ENCODE measurements around the gene SOX1.

Gene SOX1

DNA sequence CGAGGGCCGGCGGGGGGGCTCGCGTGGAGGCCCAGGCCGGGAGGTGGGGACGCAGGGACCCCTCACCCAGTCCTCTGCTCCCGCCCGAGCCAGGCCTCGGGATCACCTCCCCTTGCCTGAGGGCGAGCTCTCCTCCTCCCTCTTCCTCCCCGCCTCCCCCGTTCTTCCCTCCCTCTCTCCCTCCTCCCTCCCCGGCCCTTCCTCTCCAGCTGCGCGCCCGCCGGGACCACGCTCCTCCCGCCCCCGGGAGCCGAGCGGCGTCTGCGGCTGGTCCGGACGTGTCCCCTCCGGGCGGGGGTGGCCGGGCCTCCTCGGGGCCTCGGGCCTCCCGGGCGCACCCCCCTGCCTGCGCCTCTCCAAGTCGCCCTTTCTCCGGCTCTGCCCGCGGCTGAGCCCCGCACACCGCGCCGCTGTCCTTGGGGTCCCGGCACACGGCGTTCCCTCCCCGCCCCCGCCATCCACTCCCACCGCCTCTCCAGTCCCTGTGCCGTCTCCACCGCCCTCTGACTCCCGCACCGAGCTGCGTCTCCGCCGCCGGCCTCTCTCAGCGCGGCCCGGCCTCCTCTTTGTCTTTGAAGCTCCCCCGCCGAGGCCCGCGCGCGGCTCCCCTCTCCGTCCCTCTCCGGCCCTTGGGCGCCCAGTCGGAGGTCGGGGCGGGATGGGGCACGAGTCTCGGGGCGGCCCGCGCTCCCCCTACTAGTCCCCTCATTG, 5.7 kb downstream of the SOX1 start:
- DNase-seq (ENCODE audit: low read depth): no peak

DNA sequence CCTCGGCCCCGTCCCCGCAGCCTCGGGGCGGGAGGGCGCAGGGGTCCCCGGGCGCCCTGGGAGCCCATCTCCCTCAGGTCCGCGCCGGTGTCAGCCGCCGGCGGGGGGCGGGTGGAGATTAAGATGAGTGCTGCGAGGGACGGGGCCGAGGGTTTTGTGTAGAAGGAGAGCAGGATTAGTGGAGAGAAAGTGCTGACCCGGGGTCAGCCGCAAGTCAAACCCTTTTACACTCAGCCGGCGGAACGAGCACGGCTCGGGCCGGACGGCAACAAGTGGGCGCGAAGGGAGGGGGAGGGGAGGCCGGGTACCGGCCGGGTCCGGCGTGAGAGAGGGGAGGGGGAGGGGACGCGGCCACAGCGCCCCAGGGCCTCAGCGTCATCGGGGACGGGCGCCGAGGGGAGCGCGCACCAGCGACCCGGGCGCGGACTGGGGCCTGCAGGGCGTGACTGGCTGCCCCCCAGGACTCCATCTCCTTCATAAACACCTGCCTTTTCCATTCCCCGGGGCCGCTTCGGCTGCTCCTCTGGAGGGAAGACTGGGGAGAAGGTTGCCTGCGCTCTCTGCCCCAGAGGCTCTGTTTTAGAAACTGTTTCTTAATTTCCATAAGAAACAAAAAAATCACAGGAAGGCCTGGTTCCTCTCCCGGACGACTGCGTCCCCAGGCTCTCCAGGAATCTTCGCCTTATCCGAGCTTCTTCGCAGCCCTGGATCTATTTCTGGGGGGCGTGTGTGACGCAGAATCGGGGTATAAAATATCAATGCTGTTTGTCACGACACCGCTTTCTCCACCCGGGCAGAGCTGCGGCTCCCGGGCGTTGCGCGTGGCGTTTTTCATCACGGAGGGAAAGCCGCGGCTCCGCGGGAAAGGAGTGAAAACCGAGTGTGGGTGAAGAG, 6.5 kb downstream of the SOX1 start:
- DNase-seq (ENCODE audit: low read depth): no peak

DNA sequence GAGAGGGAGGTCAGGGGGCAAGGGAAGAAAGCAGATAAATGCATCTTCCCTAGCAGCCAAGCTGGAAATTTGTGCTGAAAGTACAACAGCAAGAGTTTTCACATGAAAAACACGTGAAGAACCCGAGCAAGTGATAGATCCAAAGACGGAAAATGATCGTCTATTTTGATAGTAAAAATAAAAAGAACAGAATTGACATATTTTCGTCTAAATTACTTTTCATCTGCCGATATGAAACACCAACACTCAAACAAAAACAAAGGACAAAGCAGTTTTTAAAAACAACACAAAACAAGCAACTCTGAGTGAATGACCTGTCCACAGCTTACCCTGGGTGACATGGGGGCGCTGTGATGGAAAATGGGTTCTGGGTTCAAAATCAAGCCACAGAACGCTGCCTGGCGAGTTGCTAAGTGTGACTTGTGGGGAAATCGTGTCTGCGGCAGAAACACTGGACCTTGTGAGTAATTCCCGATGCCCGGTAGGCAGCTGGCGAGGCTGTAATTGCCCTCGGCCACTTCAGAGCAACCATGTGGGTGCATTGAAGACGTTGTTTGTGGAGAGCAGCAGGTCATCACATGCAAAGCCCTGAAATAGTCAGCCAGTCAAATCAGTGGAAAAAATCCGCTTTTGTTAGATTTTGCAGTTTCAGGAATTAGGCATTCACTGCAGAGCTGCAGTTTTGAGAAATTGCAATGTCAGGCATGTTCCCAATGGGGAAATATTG, 7.4 kb downstream of the SOX1 start:
- DNase-seq (ENCODE audit: low read depth): no peak

DNA sequence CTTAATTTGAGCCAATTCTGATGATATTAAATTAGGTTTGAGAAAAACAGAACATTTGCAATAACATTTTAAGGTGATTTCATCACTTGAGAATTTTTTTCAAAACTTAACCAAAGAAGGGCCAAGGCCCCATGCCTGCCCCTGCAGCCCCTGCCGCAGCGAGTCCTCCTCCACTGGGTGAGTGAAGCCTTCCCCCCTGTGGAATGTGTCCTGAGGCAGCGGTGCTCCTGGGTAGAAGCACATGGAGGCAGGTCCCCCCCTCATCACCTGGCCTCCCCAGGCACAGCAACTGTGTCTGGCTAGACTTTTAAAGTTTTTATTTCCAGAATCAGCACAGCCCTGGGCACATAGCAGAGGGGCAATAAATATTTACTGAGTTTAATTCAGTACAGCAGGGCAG, 10.8 kb downstream of the SOX1 start:
- no peak for DNase-seq (ENCODE audit: low read depth)

DNA sequence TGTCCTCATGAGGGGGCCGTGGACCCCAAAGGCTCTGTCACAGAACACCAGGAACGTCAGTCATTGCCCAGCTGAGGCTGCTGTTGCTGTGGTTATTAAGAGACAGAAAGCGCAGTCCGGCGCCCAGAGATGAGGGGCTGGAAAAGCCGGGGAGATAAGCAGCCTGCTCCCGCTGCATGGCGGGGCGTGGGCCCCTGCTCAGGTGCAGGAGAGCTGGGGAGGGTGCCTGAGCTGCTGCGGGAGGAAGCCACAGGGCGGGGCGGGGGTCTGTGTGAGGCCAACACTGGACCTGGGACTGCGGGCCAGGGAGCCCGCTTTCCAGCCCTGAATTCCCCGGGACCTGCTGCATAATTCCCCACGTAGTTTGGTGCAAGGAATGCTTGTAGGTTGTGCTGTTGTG, 11.3 kb downstream of the SOX1 start:
- no peak for DNase-seq (ENCODE audit: low read depth)

DNA sequence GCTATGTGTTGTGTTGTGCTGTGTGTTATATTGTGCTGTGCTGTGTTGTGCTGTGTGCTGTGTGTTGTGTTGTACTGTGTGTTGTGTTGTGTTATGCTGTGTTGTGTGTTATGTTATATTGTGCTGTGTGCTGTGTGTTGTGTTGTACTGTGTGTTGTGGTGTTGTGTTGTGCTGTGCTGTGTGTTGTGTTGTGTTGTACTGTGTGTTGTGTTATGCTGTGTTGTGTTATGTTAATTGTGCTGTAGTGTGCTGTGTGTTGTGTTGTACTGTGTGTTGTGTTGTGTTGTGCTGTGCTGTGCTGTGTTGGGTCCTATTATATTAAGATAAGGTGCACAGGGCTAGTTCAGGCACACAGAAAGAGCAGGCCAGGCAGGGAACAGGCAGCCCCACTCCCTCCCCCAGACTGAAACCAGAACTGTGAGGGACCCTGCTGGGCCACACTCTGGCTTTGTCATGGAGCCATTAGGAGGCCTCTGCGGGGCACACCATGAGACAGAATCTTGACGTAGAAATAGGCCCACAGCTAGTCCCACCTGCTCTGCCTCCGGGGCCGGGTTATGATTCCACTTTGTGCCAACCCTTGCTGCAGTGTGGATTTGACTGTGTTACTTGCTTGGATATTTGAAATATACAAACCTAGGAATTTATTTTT, 12.1 kb downstream of the SOX1 start:
- DNase-seq (ENCODE audit: low read depth): no peak

DNA sequence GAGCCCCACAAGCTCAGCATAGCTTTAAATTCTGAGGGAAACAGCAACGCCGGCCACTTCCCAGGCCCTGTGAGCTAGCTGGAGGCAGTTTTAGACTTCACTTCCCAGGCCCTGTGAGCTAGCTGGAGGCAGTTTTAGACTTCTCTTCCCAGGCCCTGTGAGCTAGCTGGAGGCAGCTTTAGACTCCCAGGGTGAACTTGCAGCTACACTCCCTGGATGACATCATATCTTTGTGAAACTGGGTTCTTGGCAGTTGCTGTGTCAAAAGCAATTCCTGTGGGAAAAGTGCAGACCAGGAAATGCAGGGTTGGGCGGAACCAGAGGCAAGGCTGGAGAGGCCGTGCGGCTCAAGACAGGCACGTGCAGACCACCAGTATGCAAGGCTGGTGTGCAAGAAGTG, 12.7 kb downstream of the SOX1 start:
- DNase-seq (ENCODE audit: low read depth): no peak

DNA sequence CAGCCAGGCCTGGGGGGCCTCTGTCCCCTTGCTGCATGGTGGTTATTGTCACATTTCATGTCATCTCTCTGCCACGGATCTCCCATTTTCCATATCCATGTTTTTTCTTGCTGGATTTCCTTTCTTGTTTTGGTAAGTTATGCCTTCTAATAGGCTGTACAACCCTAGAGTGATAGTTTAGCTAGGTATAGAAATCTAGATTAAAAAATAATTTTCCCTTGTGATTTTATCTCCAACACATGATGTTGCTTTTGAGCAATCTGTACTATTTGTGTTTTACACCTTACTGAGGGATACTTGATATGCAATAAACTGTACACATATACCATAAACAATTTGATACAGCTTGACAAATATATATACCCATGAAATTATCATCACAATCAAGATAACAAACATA, 17.0 kb downstream of the SOX1 start:
- DNase-seq (ENCODE audit: low read depth): no peak

DNA sequence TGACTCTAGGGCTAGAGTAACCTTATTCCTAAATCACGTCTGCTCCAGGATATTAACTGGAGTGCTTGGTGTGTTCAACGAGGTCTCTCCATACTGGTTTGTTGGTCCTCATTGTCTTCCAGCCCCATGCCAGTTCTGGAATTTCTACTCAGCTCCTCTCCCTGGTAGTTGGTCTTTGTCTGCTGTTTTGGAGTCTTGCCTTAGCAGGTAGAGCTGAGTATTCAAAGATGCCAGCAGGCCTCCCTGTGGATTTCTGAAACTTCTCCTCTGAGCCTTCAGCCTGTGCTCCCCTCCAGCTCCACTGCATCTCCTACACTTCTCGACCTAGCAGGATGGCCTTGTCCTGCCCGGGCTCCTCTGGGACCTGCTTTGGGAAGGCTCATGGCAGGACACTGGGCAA, 25.5 kb downstream of the SOX1 start:
- no peak for DNase-seq (ENCODE audit: low read depth)

DNA sequence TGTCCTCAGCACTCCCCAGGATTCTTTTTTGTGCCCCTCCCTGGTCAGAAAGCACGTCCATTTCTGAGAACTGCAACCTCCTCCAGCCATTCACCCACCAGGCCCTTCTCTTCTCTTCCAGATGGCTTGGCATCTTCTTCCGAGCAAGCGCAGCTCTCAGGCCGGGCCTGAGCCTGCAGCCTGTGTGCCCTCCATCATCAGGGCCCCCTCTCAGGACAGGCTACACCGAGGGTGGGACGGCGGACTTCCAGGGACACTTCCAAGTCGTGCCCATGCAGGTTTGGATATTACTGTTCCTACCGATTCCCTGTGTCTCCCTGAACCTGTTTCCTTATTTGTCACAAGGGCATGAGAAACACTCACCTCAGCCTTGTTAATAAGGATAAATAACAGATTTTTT, 28.4 kb downstream of the SOX1 start:
- no peak for DNase-seq (ENCODE audit: low read depth)

DNA sequence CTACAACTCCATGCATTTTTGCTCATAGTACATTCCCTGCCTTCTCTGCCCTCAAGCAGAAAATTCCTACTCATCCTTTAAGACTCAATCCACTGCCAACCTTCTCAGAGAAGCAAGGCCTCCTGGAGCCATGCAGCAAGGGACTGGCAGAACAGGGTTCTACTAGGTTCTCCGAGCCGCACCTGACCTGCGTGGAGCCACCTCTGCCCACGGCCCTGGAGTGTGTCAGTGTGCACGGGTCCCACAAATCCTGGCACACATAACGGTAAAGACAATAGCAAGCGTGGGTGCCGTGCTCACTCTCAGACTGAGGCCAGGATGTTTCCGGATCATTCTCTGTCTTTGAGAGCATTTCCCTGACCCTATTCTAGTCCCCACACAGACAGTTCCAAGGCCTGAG, 30.0 kb downstream of the SOX1 start:
- no peak for DNase-seq (ENCODE audit: low read depth)

DNA sequence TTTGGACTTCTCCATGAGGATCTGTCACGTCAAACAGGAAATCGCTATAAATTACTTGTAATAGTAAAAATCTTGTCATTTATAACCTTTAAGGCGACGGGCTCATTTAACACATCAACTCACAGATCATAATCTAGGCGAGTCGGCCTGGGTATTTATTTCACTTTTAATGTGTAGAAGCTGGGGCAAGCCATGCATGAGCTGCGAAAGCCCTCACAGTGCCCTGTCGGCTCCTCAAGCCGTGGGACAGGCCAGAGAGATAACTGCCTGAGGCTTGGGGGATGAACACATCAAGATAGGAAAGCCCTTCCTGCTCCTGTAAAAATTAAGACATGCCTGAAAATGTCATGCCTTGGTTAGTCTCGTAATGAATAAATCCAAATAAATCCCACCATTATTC, 30.8 kb downstream of the SOX1 start:
- no peak for DNase-seq (ENCODE audit: low read depth)

DNA sequence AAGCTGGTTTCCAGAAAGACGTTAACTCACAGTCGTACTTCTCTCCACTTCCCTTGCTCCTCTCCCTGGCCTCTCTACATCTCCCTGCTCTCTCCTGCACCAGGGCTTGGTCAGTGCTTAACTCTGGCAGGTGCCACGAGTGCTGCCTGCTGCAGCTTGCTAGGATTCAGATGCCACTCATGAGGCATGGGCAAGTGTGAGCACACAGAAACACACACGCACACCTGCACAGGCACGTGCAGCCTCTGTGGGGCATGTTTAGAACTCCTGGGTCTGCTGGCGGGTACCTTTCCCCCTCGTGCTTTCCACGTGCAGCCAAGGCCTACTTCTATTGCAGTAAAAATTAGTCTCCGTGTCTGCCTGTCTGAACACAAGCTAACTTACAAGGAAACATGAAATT, 31.8 kb downstream of the SOX1 start:
- no peak for DNase-seq (ENCODE audit: low read depth)

DNA sequence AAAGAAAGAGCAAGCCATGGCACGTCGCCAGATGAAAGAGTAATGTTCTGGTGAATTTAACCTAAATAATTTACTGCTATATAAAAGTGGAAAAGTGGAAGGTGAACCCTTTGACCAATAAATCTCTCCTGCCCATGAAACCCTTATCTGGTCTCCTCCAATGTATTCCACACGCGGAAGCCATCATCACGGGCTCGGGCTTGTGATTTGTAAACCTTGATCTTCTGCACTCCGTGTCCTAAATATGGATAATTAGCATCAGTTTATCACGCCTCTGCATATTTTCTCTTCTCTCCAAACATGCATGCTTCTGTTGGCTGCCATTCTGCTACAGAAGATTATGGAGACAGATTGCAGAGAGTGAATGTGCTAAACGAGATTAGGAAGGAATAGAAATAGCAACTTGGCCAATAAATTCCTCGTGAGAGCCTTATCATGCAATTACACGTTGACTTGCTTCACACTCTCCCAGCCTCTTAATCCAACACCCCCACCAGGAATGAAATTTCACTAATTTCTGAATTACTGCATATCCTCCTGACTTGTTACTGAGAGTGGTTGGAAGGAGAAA, 34.5 kb downstream of the SOX1 start:
- no peak for DNase-seq (ENCODE audit: low read depth)

DNA sequence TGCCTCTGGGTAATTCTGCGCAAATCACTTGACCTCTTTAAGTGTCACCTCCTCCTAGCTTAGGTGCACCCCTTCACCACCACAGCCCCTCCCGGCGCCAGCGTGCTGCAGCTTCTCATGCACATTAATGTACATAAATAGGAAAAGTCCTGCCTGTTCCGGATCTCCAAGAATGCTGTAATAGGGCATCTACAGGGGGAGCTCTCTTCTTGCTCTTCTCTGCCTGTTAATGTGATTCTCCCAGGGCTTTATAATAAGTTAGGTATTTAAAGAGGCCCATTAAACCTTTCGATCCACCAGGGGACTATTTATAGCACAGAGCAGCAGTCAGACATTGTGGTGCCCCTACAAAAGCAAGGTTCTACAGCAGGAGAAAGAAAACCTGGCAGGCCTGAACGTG, 35.3 kb downstream of the SOX1 start:
- DNase-seq (ENCODE audit: low read depth): no peak

DNA sequence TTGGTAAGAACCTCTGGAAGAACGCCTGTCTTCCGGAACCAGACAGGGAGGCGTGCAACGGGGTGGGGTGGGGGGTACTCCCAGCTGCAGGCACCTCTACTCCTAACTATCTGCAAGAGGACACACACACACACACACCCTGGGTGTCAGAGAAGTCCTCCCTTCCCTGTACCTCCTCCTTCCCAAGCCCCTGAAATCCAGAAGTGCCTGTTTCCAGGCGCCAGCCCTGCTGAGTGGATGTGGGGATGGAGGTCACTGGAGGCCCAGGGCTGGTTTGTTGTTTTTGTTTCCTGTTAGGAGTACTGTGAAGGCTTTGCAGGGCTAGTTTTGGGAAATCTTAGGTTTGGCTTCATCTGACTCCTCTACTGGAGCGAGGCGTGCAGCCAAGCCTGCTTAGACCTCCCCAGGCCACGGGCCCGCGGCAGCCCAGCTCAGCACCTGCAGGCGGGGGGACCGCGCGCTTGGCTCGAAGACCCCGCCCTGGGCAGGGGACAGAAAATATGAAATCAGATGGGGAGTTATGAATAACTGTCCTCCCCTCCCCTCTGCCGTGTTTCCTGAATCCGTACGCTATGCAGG, 36.4 kb downstream of the SOX1 start:
- no peak for DNase-seq (ENCODE audit: low read depth)

DNA sequence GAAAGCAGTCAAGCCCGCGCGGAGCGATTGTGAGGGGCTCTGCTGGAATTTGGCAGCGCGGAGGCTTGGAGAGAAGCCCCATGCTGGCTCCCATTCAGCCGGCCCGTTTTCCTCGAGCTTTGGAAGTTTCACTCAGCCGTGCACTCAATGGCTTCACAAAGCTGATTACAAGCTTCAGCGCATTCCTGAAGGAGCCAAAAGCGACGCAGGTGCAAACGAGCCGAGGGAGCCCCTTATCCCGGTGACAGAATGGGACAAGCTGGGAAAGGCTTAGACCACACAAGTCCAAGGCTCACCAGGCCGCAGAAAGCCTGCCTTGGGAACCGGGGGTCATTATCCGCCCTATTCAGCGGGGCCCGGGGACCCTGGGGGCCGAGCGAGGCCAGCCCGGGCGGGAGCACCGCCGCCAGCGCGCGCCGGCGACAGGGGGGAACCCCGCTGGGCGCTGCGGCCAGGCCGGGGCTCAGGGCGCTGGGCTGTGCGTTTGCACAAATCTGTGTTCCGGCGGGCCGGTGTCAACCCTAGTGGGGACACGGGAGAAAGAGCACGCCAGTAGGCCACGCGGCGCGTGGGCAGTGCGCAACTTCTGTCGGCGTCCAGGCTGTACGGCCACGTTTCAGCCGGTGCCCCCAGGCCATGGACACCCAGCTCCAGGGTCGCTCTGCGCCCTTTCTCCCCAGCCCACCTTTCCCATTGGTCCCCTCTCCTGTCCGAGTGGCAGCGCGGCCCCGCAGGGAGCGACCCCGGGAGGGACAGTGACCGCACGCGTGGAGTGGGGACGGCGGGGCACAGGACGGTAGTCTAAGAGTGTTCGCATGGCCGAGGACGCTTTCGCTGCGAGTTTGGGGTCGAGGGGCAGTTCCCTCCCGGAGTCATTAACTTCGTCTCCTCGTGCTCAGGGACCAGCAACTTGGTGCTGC, 37.3 kb downstream of the SOX1 start:
- DNase-seq (ENCODE audit: low read depth): no peak

DNA sequence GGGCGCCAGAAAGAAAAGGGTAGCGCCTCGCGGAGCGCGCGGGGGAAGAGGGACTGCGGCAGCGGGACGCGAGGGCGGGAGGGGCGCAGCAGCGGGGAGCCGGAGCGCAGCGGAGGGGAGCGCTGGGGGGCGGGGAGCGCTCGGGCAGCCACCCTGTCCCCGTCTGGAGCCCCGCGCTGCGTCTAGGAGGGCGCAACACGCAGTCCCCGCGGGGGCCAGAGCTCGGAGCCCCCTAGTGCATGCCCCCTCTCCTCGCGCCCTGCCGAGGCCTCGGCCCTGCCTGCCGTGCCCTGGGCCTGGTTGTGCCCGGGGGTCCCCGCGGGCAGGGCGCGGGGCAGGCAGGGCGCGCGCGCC, 37.9 kb downstream of the SOX1 start:
- DNase-seq (ENCODE audit: low read depth): no peak

DNA sequence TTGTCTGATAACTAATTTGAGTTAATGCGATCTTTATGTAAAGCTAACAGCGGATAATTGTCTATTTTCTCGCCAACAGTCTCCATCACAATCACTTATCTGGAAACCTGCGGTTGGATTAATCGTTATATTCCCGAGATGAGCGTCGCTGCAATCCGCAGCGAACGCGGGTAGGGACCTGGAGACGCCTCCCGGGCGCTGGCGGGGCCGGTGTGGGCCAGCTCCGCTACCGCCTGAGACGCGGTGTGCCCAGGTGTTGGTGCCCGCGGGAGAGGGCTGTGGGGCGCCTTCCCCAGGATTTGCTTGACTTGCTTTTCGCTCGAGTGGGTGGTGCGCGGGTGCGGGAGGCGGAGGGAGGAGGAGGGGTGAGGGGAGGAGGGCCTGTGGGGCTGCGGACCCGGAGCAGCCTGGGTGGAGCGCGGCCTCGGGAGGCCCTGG, 38.3 kb downstream of the SOX1 start:
- DNase-seq (ENCODE audit: low read depth): no peak

DNA sequence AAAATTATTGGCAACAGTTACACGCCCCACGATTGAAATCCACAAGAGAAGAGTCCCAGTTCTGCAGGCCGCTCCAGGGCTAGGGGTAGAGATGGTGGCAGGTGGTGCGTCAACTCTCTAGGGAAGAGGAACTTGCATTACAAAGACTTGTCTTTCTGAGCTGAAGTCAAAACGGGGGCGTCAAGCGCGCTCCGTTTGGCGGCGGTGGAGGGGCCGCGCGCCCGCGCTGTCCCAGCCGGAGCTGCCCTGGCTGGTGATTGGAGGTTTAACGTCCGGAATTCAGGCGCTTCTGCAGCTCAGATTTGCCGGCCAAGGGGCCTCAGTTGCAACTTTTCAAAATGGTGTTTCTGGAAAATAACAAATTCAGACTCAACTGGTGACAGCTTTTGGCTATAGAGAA, 38.9 kb downstream of the SOX1 start:
- DNase-seq (ENCODE audit: low read depth): no peak
